A172 (cell line): ENCODE results near the gene IZUMO2. TPM values are rescaled to one million over a fixed set of nuclear protein-coding genes. Genes with fewer than 3 reads are reported as not detected.

Experiments used
- DNase-seq: peaks from one replicate; pipeline ENCODE4 v3.0.0-alpha.2; 2015; ENCODE audit warnings: low spot score
- total RNA-seq: library from RNA; depleted of rRNA; stranded (reverse); fragments of >200 nt; shearing (Covaris generic); gene quantifications from 2 replicates; pipeline ENCODE4 v1.2.3, GENCODE V29; 2014; rRNA removed

Gene IZUMO2
- total RNA-seq = not detected in 2 replicates

GRCh38 chr19:50162988-50163387 is at the start of gene IZUMO2:
Gene IZUMO2 (minus strand): TSS chr19:50163281. CDS start chr19:50163194, 87 bp downstream.
- DNase-seq = no peak

DNA sequence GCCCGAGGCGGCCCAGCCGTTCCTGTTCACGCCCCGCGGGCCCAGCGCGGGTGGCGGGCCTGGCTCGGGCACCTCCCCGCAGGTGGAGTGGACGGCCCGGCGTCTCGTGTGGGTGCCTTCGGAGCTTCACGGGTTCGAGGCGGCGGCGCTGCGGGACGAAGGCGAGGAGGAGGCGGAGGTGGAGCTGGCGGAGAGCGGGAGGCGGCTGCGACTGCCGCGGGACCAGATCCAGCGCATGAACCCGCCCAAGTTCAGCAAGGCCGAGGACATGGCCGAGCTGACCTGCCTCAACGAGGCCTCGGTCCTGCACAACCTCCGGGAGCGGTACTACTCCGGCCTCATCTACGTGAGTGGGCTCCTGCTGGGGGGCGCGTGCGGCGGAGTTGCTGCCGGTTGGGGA is 47.3 kb upstream of the IZUMO2 start:
- DNase-seq = no peak

DNA sequence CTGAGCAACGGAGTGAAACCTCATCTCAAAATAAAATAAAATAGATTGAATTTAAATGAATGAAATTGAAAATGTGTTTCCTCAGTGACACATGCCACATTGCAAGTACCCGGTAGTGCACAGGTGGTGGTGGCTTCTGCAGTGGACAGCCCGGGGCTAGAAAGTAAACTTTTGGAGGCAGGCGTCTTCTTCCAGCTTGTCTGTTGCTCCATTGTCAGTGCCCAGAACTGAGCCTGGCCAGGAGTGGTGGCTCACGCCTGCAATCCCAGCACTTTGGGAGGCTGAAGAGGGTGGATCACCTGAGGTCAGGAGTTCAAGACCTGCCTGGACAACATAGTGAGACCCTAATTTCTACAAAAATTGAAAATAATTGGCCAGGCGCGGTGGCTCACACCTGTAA is 46.0 kb upstream of the IZUMO2 start:
- no peak for DNase-seq

DNA sequence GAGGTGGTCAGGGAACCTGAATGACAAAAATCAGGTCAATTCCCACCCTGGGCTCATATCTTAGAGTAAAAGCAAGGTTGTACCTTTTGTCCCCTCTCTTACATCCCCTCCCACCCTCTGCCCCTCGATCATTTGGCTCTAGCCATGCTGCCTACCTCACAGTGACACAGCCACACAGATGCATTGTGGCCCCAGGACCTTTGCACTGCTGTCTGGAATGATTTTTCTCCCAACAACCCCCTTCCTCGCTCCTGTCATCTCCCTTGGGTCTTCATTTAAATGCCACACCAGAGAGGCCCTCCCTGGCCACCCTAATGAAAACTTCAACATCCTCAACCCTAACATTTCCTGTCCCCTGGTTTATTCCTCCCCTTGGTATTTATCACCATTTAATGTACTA is 44.6 kb upstream of the IZUMO2 start:
- DNase-seq = no peak

DNA sequence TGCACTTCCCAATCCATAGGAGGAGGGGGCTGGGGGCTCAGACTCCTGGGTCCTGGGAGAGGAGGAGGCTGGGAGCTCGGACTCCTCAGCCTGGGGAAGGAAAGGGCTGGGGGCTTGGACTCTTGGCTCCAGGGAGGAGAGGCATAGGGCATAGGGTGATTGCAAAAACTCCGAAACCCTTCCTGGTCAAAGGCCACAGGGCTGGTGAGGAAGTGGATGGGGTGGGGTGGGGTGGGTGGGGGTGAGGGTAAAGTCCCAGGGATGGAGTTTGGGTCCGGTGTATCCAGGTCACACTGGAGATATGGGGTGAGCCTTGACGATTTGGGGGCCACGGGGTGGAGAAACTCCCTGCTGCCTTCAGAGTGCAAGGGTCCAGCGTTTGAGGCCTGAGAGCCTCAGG is 43.1 kb upstream of the IZUMO2 start:
- no peak for DNase-seq

GRCh38 chr19:50205681-50206138 is 42.6 kb upstream of the IZUMO2 start:
- no peak for DNase-seq

DNA sequence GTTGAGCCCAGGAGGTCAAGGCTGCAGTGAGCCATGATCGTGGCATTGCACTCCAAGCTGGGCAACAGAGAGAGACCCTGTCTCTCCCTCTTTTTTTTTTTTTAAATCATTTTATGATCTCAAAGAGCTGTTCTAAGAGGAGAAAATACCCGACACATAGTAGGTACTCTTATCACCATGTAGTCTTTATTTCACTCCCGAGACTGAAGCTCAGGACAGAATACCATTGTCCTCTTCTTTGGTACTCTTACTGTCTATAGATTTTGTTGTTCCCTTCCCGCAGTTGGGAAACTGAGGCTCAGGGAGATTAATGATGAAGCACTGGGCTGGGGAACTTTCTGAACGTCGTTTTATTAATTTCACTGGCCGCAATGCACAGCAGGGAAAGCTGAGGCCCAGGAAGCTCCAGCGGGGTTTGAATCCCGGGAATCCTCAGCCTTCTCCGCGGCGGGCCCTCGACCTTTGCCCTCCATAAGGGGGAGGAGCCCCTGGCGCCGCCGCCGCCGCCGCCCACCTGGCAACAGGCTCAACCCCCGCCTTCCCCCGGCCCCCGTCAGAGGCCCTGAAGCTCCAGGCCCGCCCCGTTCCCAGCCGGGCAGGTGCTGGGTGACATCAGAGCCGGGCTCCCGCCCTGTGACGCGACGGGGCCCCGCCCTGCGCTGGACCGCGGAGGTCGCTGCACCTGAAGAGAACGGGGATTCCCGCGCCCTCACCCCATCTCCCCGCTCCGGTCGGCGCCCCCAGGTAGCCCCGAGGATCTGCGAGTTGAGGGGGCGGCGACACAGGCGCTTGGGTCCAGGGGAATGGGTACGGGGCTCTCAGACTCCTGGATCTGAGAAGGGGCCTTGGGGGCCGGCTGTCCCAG is 42.0 kb upstream of the IZUMO2 start:
- DNase-seq = no peak

- DNase-seq = no peak
Observed at GRCh38 chr19:50204081-50204428, 41.0 kb upstream of the IZUMO2 start.

DNA sequence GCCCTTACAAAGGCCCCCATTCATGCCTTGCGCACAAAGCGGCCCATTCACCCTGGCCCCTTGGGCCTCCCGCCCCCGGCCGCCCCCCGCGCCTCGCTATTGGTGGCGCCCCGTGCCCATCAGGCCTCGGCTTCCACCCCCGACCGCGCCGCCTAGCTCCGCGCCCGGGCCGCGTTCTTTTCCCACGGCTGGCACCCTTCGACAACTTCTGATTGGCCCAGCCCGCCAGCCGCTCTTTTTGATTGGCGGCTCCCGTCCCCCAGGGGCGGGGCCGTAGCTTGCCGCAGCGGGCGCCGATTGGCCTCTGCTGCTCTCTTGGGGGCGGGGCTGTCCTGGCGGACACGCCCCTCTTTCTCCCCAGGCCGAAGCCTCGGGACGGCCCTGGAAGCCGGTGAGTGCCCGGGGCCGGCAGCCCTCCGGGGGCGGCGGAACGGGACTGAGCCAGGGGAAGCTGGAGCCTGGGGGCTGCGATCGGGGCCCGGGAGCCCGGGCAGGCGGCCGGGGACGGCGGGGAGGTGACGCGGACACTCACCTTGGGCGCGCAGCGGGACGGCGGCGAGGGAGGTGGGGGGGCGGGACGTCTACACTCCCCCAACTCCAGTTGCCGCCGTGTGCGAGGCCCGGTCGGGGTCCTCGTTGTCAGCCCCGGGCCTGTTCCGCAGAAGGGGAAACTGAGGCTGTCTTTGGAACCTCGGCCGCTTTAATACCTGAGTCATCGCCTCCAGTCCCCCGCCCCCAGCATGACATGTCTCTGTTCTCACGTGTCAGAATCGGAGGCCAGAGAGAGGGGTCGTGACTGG is 40.4 kb upstream of the IZUMO2 start, which contains the start of gene MYH14:
MYH14 (plus strand) TSS at position 342 of the 800 bp plus-strand sequence. CDS start 6,744 bp downstream, outside the sequence.
- DNase-seq = peak; percentile 62

DNA sequence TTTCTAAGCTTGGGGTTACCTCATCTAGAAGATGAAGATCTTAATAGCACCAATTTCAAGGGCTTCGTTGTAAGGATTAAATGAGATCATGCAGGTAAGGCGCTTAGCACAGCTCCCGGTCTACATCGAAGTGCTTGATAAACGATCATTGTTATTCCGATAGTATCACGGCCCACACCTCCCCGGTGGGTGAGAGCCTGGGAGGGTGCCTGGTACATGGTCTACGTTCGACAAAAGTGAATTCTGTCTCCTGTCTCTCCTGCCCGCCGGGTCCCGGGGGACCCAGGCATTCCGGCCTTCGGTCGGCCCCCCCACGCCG is 39.8 kb upstream of the IZUMO2 start:
- no peak for DNase-seq

DNA sequence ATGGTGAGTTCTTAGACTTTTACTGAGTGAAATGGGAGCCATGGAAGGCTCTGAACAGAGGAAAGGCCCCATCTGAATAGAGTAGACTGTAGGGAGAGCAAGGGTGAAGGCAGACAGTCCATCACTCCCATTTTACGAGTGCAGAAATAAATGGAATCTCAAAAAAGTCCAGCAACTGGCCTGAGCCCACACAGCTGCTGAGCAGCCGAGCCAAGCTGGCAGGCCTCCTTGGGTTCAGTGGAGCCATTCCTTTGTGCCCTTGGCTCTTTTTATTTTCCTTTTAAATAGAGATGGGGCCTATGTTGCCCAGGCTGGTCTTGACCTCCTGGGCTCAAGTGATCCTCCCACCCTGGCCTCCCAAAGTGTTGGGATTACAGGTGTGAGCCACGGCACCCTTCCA is 39.3 kb upstream of the IZUMO2 start:
- DNase-seq = no peak

GRCh38 chr19:50199259-50199555 is 36.1 kb upstream of the IZUMO2 start:
- no peak for DNase-seq

DNA sequence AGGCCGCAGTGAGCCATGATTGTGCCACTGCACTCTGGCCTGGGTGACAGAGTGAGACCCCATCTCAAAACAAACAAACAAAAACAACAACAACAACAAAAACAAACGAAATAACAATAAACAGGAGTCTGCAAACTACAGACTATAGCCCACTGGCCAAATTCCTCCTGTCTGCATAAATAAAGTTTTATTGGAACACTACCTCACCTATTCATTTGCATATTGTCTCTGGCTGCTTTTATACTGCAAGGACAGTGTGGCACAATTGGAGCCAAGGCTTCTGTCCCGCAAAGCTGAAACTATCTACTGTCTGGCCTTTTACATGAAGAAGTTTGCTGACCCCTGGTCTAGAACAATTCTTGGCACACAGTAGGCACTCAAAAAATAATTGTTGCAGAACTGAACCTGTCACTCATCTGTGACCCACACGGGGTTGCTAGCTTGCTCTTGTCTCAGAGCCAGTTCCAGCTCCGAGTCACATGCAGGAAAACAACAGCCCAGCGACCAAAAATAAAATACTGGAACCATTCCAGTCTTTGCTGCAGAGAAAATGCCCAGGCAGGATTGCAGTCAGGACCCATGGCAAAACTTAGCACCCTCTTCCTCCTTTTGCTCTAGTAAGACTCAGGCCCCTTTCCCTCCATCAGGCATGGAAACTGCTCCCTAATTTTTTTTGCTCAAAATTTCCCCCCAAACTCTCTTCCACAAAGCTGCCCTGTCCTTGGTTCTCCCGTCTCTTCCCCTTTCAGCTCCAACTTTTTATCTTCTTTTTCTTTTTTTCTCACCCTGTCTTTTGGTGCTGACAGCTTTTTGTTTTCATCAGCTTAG is 35.6 kb upstream of the IZUMO2 start:
- DNase-seq = no peak

DNA sequence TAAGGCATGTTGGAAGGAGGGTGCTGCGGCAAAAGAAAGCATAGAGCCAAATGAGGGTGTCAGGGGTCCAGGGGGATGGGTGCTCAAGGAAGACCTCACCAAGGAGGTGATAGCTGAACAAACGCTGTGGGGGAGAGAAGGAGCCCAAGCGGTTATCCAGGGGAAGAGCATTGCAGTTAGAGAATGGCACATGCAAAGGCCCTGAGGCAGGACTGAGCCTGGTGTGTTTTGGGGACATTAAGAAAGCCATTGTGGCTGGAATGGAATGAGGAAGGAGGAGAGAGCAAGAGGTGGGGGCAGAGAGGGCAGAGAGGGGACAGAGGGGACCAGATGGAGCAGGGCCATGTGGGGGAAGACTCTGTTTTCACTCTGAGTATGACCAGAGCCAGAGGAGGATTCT is 34.3 kb upstream of the IZUMO2 start:
- DNase-seq = no peak

- DNase-seq = no peak
Observed at GRCh38 chr19:50196322-50196932, 33.3 kb upstream of the IZUMO2 start.

DNA sequence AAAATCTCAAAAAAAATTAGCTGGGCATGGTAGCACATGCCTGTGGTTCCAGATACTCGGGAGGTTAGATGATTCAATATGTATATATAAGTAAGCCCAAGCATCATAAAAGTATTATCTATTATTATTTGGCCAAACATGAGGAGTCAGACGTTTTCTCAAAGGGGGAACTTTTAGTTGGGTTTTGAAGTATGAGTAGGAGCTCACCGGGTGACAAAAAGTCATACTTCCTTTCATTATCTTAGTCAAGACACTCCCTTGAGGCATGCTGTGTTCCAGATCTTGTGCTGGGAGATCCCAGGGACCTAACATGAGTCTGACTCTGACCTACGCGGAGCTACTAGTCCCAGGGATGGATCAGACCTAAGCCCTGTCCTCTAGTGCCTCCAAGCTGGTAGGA is 32.1 kb upstream of the IZUMO2 start:
- DNase-seq = no peak

DNA sequence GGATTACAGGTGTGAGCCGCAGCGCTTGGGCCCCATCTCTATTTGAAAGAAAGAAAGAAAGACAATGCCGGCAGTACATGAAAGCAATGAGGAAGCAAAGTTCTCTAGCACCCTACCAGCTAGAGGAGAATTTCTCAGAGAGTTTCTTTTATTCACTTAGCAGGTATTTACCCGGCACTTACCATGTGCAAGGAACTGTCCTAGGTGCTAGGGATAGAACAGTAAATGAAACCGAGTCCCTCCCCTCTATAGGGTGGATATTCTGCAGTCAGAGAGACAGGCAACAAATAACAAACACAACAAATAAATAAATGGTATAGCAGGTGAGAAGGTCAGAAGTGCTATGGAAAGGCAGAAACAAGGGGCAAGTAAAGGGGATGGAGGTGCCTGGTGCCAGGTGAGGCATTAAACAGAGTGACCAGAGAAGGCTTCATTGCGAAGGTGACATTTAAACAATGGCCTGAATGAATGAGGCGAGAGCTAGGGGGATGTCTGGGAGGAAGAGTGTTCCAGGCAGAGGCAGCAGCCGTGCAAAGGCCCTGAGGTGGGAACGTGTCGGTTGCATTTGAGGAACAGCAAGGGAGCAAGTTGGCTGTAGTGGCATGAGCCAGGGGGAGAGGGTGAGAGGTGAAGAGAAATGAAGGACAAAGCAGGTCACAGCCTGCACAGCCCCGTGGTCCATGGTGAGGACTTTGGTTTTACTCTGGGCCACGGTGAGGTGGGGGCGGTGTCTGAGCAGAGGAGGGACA is 29.6 kb upstream of the IZUMO2 start:
- DNase-seq = no peak

GRCh38 chr19:50191216-50191615 is 28.1 kb upstream of the IZUMO2 start:
- no peak for DNase-seq

GRCh38 chr19:50190439-50190891 is 27.4 kb upstream of the IZUMO2 start:
- DNase-seq = no peak

GRCh38 chr19:50189331-50189730 is 26.2 kb upstream of the IZUMO2 start:
- no peak for DNase-seq

DNA sequence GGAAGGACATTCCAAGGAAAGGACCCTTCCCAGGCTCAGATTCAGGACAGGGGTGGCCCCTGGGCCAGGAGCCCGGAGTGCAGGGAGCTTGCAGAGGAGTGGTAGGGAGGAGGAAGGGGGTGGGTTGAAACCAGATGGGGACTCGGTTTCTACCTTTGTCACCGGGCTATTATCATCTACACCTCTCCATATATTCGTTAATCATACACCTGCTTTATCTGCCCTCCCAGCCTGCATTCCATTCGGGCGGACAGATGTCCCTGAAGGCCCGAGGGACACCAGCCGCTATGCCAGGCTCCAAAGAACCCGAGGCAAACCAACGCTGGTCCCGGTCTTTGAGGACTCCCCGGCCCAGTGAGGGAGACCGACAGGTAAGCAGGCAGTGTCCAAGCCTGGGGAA is 24.9 kb upstream of the IZUMO2 start:
- no peak for DNase-seq
